Hematopoietic multipotent progenitor cell treated with erythropoietin and hydrocortisone succinate and interleukin-3 and kit ligand, for 6 days (in vitro differentiated cells): Measurements from ENCODE around the gene STXBP6.
"Not testable (repeated sequence)": the region's sequence is repeated elsewhere in the genome, so short reads cannot be mapped to it uniquely, and the experiment has no call there.

Experiments used
- DNase-seq: peaks from one replicate; pipeline ENCODE4 v3.0.0-alpha.2; 2015

Gene STXBP6

GRCh38 chr14:24785698-24786097 is 264.2 kb downstream of the STXBP6 start:
- no peak for DNase-seq

DNA sequence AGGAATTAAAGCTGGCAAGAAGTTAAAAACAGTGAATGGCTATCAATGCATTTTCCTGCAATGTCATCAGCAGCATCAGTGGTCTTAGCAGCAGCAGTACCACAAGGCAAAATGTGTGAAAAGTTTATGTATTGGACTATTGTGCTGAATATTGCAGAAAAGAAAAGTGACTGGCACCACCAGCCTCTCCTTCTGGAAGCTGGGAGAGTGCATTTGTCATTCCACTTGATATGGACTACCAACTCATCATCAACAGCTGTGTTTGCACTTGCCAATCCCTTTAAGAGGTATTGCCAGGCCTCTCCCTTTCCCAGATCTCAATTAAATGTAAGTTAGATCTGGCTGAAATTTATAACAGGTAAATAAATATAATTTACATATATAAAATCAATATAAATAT is 265.0 kb downstream of the STXBP6 start:
- no peak for DNase-seq

DNA sequence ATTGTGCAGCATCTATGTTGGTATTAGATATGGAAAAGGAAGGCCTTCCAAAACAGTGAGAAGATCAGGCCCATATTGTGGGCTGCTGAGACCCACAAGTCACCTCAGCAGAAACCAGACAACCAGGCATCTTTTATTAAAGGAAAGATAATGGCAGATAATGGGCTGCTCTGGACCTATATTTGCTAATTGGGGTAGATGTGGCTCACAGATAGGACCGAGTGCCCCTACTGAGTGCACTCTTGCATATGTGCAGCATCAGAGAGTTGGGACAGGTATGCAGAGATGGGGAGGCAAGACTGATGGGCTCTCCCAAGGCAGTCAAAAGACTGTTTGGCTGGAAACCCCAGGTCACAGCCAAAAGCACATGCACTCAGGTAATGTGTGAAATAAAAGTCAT is 266.2 kb downstream of the STXBP6 start:
- DNase-seq: no peak

DNA sequence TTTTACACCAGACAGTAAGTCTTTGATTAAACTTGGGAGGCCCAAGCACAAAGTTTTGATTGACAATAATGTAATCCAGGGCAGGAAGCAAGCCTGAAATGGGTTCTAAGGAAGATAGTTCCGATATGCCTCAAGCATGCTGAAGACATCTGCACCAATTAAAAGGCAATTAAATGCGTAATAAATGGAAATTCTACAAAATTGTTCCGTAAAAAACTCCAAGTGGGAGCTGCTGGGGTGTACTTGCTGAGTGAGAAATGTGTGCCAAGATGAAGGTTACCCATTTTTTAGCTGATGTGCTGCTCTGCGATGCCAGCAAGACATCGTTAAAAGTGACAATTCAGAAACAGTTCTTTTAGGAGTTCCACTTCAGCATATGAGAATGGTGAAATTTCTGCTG is 269.7 kb downstream of the STXBP6 start:
- DNase-seq: no peak

DNA sequence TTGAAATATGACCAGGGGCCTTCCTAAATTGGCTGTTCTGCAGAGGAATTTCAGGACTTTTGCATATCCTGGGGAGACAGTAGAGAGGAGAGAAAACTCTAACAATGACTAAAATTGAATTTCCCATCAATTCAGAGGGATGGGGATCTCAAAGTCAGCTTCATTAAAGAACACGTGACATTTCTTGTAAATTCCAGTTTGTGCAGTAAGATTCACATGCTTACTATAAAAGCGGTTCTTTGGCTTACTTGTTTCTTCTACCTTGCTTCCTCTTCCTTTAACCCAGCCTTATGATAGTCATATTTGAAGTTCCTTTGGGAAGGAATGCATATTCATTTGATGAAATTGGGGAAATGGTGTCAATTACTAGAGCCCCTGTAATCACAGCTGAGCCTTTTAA is 272.3 kb downstream of the STXBP6 start:
- no peak for DNase-seq

- DNase-seq: no peak
Measured at GRCh38 chr14:24775950-24776349, 274.0 kb downstream of the STXBP6 start.

- DNase-seq: no peak
Measured at GRCh38 chr14:24774187-24774915, 275.6 kb downstream of the STXBP6 start.

- not testable (repeated sequence) for DNase-seq
Measured at GRCh38 chr14:24773564-24773963, 276.4 kb downstream of the STXBP6 start.

DNA sequence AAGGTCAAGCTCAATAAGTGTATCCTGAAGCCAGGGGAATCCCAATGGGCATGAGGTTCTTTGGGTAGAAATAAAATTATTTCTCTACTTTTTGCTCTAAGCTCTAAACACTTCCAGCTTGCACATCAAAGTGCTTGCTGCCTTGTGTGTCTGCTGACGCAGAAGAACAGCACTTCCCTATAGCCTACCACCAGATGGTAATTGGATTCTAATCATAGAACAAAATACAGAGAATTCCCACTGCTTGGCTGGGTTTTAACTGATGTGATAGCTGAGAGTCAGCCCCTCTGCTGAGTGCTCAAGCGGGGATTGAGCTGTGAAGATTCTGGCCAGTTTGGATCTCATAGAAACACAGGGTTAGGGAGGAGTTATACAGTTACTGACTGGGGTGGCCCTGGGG is 283.5 kb downstream of the STXBP6 start:
- DNase-seq: no peak

- no peak for DNase-seq
Measured at GRCh38 chr14:24761141-24761540, 288.8 kb downstream of the STXBP6 start.
